Keratinocyte (primary cell): ENCODE results near the gene PLD1.

Source experiments
- EZH2 ChIP-seq: IDR thresholded peaks from one replicate; pipeline ENCODE4 v1.6.1; 2012; ENCODE audit warnings: inconsistent platforms, mild to moderate bottlenecking, low read length, moderate library complexity
- TF ChIP-seq, protein P1 (sequence below), 3 experiments: IDR thresholded peaks in 1 of 3; conservative IDR thresholded peaks in 1 of 3; optimal IDR thresholded peaks in 1 of 3; 2 replicates in 2 of 3; 3 replicates in 1 of 3; pipeline versions ENCODE3 to v1.5.1; 2011; ENCODE audit warnings: low read length in 3 of 3, mild to moderate bottlenecking in 3 of 3, moderate library complexity in 2 of 3, control low read depth in 1 of 3, inconsistent platforms in 1 of 3; ENCODE audit not compliant: insufficient read depth in 2 of 3; ENCODE audit errors: extremely low read depth in 1 of 3

GRCh38 chr3:171802590-171802956 lies 7.7 kb downstream of the PLD1 start:
- TF ChIP-seq, protein P1, sequence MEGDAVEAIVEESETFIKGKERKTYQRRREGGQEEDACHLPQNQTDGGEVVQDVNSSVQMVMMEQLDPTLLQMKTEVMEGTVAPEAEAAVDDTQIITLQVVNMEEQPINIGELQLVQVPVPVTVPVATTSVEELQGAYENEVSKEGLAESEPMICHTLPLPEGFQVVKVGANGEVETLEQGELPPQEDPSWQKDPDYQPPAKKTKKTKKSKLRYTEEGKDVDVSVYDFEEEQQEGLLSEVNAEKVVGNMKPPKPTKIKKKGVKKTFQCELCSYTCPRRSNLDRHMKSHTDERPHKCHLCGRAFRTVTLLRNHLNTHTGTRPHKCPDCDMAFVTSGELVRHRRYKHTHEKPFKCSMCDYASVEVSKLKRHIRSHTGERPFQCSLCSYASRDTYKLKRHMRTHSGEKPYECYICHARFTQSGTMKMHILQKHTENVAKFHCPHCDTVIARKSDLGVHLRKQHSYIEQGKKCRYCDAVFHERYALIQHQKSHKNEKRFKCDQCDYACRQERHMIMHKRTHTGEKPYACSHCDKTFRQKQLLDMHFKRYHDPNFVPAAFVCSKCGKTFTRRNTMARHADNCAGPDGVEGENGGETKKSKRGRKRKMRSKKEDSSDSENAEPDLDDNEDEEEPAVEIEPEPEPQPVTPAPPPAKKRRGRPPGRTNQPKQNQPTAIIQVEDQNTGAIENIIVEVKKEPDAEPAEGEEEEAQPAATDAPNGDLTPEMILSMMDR (optimal IDR thresholded peaks at IDR 0.05 in 1 of 3, IDR thresholded peaks at IDR 0.05 in 1 of 3, conservative IDR thresholded peaks at IDR 0.05 in 1 of 3; ENCODE audit: extremely low read depth in 1 of 3, insufficient read depth in 2 of 3, low read length in 3 of 3), result no peak
- TF ChIP-seq EZH2, result no peak
